Measurements from ENCODE around the gene RBM20. TPM values are rescaled to one million over a fixed set of nuclear protein-coding genes. Genes with fewer than 3 reads are reported as not detected.

The RBM20 gene
- polyA plus RNA-seq, 4 donors = under 0.01 to 0.52 (median 0.36) TPM; not detected in 1

DNA sequence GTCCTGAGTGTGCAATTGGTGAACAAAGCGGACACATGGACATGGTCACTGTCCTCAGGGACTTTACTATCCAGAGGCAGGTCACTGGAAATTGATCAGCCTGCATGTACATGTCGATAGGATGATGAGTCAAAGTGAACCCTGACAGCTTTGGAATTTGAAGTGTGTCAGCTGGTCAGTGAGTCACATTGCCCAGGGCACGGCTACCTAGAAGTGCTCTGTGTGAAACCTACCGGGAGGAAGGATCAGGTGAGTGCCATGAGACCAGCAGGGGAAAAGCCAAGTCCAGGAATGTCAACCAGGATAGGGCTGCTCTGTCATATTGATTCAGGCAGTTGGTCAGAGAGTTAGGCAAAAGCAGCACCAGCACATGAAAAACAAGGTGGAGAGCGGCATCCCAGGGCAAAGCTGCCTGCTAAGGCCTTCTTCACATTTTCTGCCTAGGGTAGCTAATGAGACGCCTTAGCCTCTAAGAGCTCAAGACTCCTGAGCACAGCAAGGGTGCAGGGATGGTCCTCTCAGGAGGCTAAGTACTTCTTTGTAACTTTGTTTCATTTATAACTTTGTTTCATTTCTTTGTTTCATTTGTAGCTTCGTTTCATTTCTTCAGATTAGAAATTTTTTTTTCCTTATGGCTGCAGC is 208.2 kb downstream of the RBM20 start:
- Histone ChIP-seq H3K9me3 (ENCODE audit: control insufficient read depth in 2 of 2, insufficient read depth in 1 of 2, low read depth in 1 of 2, low read length in 1 of 2) (no peaks in the 10 kb centered on the region), H3K27me3 (ENCODE audit: control insufficient read depth in 3 of 3, insufficient read depth in 3 of 3, low read length in 3 of 3) (no peaks in the 10 kb centered on the region), H3K36me3 (ENCODE audit: control insufficient read depth in 3 of 3, insufficient read depth in 2 of 3, low read depth in 1 of 3, low read length in 3 of 3) (no peaks in the 10 kb centered on the region), H3K27ac (ENCODE audit: low read depth in 1 of 3, low read length in 2 of 3) (peak overlapping the region; percentile 62 to 85 (median 75)), H3K4me3 (ENCODE audit: low read depth in 1 of 3, low read length in 3 of 3) (no peak overlapping the region), H3K4me1 (ENCODE audit: control insufficient read depth in 3 of 3, insufficient read depth in 2 of 3, low read depth in 1 of 3, low read length in 2 of 3) (peaks cover 9 to 26% (median 18%) of the 10 kb centered on the region in 3 donors)
- FAIRE-seq (no peak), DNase-seq (peak; percentile 87 to 95)
- 33 to 54% (median 40%) methylated on average over 7 of the region's 7 CpGs for WGBS, 3 donors

GRCh38 chr10:110852947-110853346 is 208.8 kb downstream of the RBM20 start:
- 52 to 70% (median 63%) methylated on average over 4 of the region's 4 CpGs for WGBS, 3 donors
- FAIRE-seq (no peak), DNase-seq (peak in 1 of 2 donors; percentile 61)
- no peaks in the 10 kb centered on the region for H3K36me3 ChIP-seq (ENCODE audit: control insufficient read depth in 3 of 3, insufficient read depth in 2 of 3, low read depth in 1 of 3, low read length in 3 of 3)
- H3K4me1 ChIP-seq (ENCODE audit: control insufficient read depth in 3 of 3, insufficient read depth in 2 of 3, low read depth in 1 of 3, low read length in 2 of 3) = peaks cover 9 to 28% (median 20%) of the 10 kb centered on the region in 3 donors
- peak overlapping the region in 2 of 3 donors; percentile 75 to 85 for H3K27ac ChIP-seq (ENCODE audit: low read depth in 1 of 3, low read length in 2 of 3)
- H3K9me3 ChIP-seq (ENCODE audit: control insufficient read depth in 2 of 2, insufficient read depth in 1 of 2, low read depth in 1 of 2, low read length in 1 of 2) = no peaks in the 10 kb centered on the region
- H3K27me3 ChIP-seq (ENCODE audit: control insufficient read depth in 3 of 3, insufficient read depth in 3 of 3, low read length in 3 of 3) = no peaks in the 10 kb centered on the region
- H3K4me3 ChIP-seq (ENCODE audit: low read depth in 1 of 3, low read length in 3 of 3) = no peak overlapping the region

GRCh38 chr10:110853921-110854605 is 209.9 kb downstream of the RBM20 start:
- no peak overlapping the region for H3K4me3 ChIP-seq (ENCODE audit: low read depth in 1 of 3, low read length in 3 of 3)
- no peak overlapping the region for H3K27ac ChIP-seq (ENCODE audit: low read depth in 1 of 3, low read length in 2 of 3)
- H3K9me3 ChIP-seq (ENCODE audit: control insufficient read depth in 2 of 2, insufficient read depth in 1 of 2, low read depth in 1 of 2, low read length in 1 of 2) = no peaks in the 10 kb centered on the region
- peaks cover 9 to 39% (median 25%) of the 10 kb centered on the region in 3 donors for H3K4me1 ChIP-seq (ENCODE audit: control insufficient read depth in 3 of 3, insufficient read depth in 2 of 3, low read depth in 1 of 3, low read length in 2 of 3)
- DNase-seq (no peak), FAIRE-seq (no peak)
- H3K27me3 ChIP-seq (ENCODE audit: control insufficient read depth in 3 of 3, insufficient read depth in 3 of 3, low read length in 3 of 3) = no peaks in the 10 kb centered on the region
- H3K36me3 ChIP-seq (ENCODE audit: control insufficient read depth in 3 of 3, insufficient read depth in 2 of 3, low read depth in 1 of 3, low read length in 3 of 3) = no peaks in the 10 kb centered on the region

GRCh38 chr10:110857265-110858171 is 213.4 kb downstream of the RBM20 start:
- Histone ChIP-seq H3K9me3 (ENCODE audit: control insufficient read depth in 2 of 2, insufficient read depth in 1 of 2, low read depth in 1 of 2, low read length in 1 of 2) (no peaks in the 10 kb centered on the region), H3K27ac (ENCODE audit: low read depth in 1 of 3, low read length in 2 of 3) (peak overlapping the region; percentile 86 to 95 (median 91)), H3K36me3 (ENCODE audit: control insufficient read depth in 3 of 3, insufficient read depth in 2 of 3, low read depth in 1 of 3, low read length in 3 of 3) (no peaks in the 10 kb centered on the region), H3K27me3 (ENCODE audit: control insufficient read depth in 3 of 3, insufficient read depth in 3 of 3, low read length in 3 of 3) (no peaks in the 10 kb centered on the region), H3K4me3 (ENCODE audit: low read depth in 1 of 3, low read length in 3 of 3) (no peak overlapping the region), H3K4me1 (ENCODE audit: control insufficient read depth in 3 of 3, insufficient read depth in 2 of 3, low read depth in 1 of 3, low read length in 2 of 3) (peaks cover 18 to 54% (median 36%) of the 10 kb centered on the region in 3 donors)
- DNase-seq (peak; percentile 88 to 98), FAIRE-seq (no peak)
- 8 to 41% (median 23%) methylated on average over 12 of the region's 12 CpGs for WGBS, 3 donors

DNA sequence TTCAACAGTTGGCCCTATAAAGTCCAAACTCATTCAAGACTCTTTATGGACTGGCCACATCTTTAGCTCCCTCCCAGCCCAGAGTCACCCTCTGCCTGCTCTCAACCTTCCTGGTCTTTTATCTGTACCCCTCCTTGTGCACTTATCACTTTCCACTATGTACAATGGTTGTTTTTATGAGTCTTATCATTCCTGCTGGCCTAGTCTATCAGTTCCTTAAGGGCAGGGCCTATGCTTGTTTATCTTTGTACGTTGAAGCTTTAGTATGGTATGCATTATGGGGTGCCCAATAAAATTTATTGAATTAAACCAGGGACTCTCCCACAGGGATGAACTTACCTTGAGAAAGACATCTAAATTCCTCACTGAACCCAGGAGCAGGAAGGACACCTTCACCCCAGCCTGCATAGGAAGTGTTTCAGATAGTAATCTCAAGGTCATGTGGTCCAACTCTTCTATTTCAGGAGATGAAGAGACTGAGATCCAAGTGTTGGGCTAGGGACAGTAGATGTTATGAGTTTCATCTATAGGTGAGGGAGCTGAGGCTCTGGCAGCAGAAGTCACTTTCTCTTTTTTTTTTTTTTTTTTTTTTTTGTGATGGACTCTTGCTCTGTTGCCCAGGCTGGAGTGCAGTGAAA is 214.3 kb downstream of the RBM20 start:
- DNase-seq = peak; percentile 83 to 96

DNA sequence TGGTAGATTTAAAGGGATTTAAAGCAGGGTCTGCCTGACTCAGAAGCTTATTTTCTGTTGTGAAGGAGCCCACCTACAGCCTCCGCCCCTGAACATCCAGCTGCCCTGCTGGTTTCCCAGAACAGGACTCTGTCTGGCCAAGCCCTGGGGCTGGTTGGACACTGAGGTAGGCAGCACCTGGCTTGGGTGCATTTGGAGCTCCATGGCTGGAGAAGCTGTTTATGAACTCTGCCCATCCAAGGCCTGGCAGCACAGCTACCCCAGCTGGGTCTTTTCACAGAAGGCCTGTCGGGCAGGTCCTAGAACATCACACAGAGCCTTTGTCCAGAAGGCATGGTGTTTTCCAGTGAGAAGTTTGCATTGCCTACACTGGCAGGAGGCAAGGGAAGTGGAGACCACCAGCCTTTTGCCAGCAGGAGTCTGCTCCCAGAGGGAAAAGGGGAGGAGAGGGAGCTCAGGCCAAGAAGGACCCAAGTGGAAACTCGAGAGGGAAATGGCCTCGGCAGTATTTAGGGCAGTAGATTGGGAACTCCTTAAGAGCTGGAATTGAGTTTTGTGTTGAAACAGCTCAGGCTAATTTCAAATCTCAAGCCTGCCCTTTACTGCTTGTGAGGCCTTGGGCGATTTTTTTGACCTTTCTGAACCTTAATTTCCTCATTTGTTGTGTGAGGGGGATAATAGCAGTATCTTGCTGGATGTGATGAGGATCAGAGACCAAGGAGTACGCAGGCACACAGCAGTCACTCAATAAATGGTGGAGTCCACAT is 215.3 kb downstream of the RBM20 start:
- H3K27me3 ChIP-seq (ENCODE audit: control insufficient read depth in 3 of 3, insufficient read depth in 3 of 3, low read length in 3 of 3) = no peaks in the 10 kb centered on the region
- peak overlapping the region; percentile 85 to 95 (median 91) for H3K27ac ChIP-seq (ENCODE audit: low read depth in 1 of 3, low read length in 2 of 3)
- DNase-seq (peak in 1 of 2 donors; percentile 34), FAIRE-seq (no peak)
- no peak overlapping the region for H3K4me3 ChIP-seq (ENCODE audit: low read depth in 1 of 3, low read length in 3 of 3)
- H3K4me1 ChIP-seq (ENCODE audit: control insufficient read depth in 3 of 3, insufficient read depth in 2 of 3, low read depth in 1 of 3, low read length in 2 of 3) = peaks cover 25 to 56% (median 33%) of the 10 kb centered on the region in 3 donors
- no peaks in the 10 kb centered on the region for H3K9me3 ChIP-seq (ENCODE audit: control insufficient read depth in 2 of 2, insufficient read depth in 1 of 2, low read depth in 1 of 2, low read length in 1 of 2)
- 47 to 67% (median 58%) methylated on average over 6 of the region's 6 CpGs for WGBS, 3 donors
- no peaks in the 10 kb centered on the region for H3K36me3 ChIP-seq (ENCODE audit: control insufficient read depth in 3 of 3, insufficient read depth in 2 of 3, low read depth in 1 of 3, low read length in 3 of 3)

More for the DNA sequence above, 214.3 kb downstream of the RBM20 start:
- Histone ChIP-seq H3K4me1 (ENCODE audit: control insufficient read depth in 3 of 3, insufficient read depth in 2 of 3, low read depth in 1 of 3, low read length in 2 of 3) (peaks cover 18 to 51% (median 33%) of the 10 kb centered on the region in 3 donors), H3K27ac (ENCODE audit: low read depth in 1 of 3, low read length in 2 of 3) (peak overlapping the region; percentile 86 to 95 (median 91)), H3K27me3 (ENCODE audit: control insufficient read depth in 3 of 3, insufficient read depth in 3 of 3, low read length in 3 of 3) (no peaks in the 10 kb centered on the region), H3K9me3 (ENCODE audit: control insufficient read depth in 2 of 2, insufficient read depth in 1 of 2, low read depth in 1 of 2, low read length in 1 of 2) (no peaks in the 10 kb centered on the region), H3K4me3 (ENCODE audit: low read depth in 1 of 3, low read length in 3 of 3) (no peak overlapping the region), H3K36me3 (ENCODE audit: control insufficient read depth in 3 of 3, insufficient read depth in 2 of 3, low read depth in 1 of 3, low read length in 3 of 3) (no peaks in the 10 kb centered on the region)
- whole genome bisulfite sequencing, 3 donors = 3 to 31% (median 13%) methylated on average over 1 of the region's 1 CpG
- no peak for FAIRE-seq

- Histone ChIP-seq H3K4me1 (ENCODE audit: control insufficient read depth in 3 of 3, insufficient read depth in 2 of 3, low read depth in 1 of 3, low read length in 2 of 3) (peaks cover 29 to 62% (median 30%) of the 10 kb centered on the region in 3 donors), H3K4me3 (ENCODE audit: low read depth in 1 of 3, low read length in 3 of 3) (no peak overlapping the region), H3K27ac (ENCODE audit: low read depth in 1 of 3, low read length in 2 of 3) (peak overlapping the region; percentile 85 to 95 (median 91)), H3K9me3 (ENCODE audit: control insufficient read depth in 2 of 2, insufficient read depth in 1 of 2, low read depth in 1 of 2, low read length in 1 of 2) (no peaks in the 10 kb centered on the region), H3K27me3 (ENCODE audit: control insufficient read depth in 3 of 3, insufficient read depth in 3 of 3, low read length in 3 of 3) (no peaks in the 10 kb centered on the region), H3K36me3 (ENCODE audit: control insufficient read depth in 3 of 3, insufficient read depth in 2 of 3, low read depth in 1 of 3, low read length in 3 of 3) (no peaks in the 10 kb centered on the region)
- peak in 1 of 2 donors; percentile 80 for DNase-seq
- no peak for FAIRE-seq
- WGBS, 3 donors = 0 to 13% (median 4%) methylated on average over 1 of the region's 1 CpG
These were observed 215.8 kb downstream of the RBM20 start for GRCh38 chr10:110859973-110860376.
